NCI-H146 treated with DMSO at 0.1 percent for 48 hours (cell line): ENCODE data around the gene ANXA5.
"Not testable (repeated sequence)": the region's sequence is repeated elsewhere in the genome, so short reads cannot be mapped to it uniquely, and the experiment has no call there.

Experiments used
- DNase-seq: peaks from one replicate; lab custom pipeline; 2025; ENCODE audit not compliant: unreplicated experiment; lab: John Stamatoyannopoulos, UW

The ANXA5 gene

GRCh38 chr4:121679267-121679666 is 17.5 kb downstream of the ANXA5 start:
- no peak for DNase-seq

DNA sequence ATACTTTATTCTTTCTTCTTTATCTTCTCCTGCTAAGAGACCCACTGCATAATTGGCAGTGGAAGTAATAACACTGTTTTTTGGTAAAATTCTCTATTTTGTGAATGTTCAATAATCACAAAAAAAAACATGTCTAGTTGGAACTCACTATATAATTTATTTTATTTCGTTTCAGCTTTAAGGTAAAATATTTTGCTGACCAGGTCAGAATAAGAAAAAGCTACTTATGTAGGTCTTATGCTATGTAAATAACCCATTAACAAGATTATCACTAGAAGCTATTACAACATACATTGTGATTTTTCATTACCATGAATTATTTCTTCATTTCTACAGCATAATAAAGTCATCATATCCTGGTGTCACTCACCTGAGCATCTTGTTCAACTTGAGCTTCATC is 19.3 kb downstream of the ANXA5 start:
- no peak for DNase-seq

GRCh38 chr4:121676345-121677075 is 20.3 kb downstream of the ANXA5 start:
- DNase-seq: no peak

DNA sequence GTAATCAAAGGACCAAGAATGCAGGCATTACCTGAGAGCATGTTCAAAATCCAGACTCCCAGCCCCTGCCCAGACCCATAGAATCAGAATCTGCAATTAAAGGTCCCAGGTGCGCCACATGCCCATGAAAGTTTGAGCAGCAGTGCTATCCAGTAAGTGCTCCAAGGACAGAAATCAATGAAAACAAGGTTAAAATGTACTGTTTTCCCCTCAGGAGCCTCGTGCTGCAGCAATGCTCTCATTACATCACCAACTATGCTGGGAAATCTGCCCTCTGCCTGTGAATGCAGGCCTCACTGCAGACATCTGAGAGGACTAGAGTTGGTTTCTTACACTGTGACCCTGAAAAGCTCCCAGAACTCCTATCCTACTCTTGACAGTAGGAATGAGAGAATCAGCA is 21.1 kb downstream of the ANXA5 start:
- no peak for DNase-seq

DNA sequence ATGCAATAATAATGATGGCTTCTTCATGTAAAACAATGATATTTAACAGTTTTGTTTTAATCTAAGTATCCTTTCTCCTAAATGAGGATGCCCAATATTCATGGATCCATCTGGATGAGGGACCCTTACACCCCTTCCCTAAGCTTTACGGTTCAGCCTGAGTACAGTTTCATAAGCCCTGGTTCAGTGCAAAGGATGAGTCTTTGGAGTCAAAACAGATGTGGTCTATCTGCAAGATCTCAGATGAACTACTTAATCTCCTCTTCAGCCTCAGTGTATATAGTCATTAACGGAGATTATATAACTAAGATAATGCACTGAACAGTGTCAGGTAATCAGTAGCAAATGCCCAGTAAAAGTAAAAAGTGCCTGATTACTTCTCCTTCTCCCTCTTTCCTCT is 22.1 kb downstream of the ANXA5 start:
- no peak for DNase-seq

DNA sequence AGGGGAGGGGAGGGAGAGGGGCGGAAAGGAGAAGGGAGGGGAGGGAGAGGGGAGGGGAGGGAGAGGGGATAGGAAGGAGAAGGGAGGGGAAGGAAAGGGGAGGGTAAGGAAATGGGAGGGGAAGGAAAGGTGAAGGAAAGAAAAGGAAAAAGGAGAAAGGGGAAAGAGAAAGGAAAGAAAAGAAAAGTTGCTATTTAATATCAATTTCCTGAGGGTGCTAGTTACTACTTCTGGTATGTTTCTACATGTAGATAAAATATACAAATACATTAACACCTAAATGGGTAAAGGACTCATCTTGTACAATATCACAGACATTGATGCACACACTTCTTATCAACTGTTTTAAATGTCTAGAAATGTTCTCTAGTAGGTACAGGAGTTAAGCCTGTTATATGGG is 22.6 kb downstream of the ANXA5 start:
- DNase-seq: no peak

GRCh38 chr4:121669163-121669550 is 27.6 kb downstream of the ANXA5 start:
- DNase-seq: no peak

DNA sequence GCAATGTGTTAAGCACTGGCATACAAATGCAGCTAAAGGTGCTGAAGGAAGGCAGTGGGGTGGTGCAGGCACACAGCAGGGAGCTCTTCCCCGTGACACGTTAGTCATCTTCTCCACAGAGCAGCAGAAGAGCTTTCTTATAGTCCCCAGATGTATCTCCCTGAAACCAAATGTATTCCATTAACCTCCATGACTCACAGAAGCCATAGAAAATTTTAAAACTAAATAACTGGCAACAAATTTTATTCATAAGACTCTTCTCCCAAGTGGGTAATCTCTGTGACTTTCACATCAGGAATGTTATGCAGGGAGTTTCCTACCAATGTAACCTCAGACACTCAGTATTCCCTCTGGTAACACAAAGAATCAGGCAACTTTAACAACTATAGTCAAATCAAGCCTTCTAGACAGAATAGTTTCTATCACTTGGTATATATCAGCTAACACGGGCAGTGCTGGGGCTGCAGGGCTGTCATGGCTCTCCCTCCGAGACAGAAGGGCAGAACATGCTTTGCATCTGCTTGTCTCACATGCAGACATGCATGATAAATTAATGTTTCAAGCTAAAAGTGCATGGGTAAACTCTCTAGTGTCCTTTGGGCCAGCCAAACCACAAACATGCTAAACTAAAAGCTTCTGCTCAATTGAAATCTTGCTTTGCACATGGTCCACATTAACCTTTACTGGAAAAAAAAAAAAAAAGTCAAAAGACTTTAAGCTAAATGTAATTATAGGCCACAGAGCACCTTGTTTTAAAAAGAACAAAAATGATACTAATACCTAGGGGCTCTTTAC is 28.2 kb downstream of the ANXA5 start:
- DNase-seq: no peak

GRCh38 chr4:121666091-121666679 is 30.6 kb downstream of the ANXA5 start:
- DNase-seq: no peak

- DNase-seq: no peak
Observed at GRCh38 chr4:121665371-121665770, 31.4 kb downstream of the ANXA5 start.

GRCh38 chr4:121662225-121662624 is 34.6 kb downstream of the ANXA5 start:
- DNase-seq: no peak

GRCh38 chr4:121660175-121660933 is 36.4 kb downstream of the ANXA5 start:
- DNase-seq: not testable (repeated sequence)

DNA sequence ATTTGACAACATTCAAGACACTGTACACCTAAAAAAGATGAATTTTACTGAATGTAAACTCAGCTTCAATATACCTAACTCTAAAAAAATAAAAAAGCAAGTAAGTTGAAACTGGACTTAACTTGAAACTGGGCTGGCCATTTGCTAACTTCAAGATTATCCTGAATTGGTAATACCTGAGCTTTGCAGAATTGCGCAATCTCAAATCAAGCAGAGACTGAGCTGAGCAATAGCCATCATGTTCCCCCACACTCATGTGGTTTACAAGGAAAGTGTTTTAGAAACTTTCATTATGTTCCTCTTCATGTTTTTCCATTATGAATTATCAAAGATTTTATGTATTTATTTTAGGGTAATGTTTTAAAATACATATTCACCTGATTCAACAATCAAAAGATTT is 38.7 kb downstream of the ANXA5 start:
- DNase-seq: no peak

DNA sequence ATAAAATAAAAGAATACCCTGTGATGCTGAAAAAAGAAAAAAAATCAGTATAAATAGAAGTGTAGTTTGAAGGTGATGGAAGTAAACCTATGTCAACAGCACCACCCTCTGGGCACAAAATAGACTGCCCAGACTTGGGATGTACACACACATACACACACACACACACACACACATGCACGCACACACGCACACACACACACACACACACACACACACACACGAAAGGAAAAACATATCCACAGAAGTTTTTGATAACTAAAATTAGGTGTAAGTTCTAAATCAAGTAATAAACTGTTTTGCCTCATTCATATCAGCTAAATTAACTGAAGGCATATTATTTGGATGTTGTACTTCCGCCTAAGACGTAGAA is 40.5 kb downstream of the ANXA5 start:
- DNase-seq: peak; percentile 16

DNA sequence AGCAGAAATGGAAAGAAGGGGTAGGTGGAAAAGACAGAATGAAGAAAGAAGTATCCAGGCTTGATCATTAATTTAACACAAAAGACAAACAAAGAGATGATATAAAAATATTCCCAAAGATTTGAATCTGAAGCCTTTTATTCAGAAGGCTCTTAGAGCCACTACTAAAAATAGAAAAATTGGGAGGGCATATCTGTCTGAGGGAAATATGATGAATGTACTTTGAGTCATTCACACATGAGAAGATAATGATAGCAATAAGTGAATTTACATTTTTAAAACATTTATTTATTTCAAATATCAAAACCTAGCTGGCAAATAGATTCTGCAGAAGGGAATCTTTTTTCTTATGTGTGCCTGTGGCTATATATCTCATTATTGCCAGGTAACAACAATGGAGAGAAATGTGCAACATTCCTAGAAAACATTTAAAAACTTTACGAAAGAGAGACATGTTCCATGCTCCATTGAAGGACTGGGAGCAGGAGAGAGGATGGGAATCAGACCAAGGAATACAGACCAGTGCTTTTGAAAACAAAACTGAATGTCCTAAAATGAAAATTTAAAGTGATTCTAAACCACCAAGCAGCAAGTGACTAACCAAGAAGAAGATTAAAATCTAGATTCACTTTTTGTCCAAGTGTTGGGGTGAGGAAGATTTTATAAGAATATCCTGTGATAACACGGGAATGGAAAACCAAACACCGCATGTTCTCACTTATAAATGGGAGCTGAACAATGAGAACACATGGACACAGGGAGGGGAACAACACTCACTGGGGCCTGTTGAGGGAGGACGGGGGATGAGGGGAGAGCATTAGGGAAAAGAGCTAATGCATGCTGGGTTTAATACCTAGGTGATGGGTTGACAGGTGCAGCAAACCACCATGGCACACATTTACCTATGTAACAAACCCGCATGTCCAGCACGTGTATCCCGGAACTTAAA is 41.2 kb downstream of the ANXA5 start:
- DNase-seq: no peak

- DNase-seq: no peak
Observed at GRCh38 chr4:121654738-121655137, 42.0 kb downstream of the ANXA5 start.

- no peak for DNase-seq
Observed at GRCh38 chr4:121653986-121654385, 42.8 kb downstream of the ANXA5 start.

DNA sequence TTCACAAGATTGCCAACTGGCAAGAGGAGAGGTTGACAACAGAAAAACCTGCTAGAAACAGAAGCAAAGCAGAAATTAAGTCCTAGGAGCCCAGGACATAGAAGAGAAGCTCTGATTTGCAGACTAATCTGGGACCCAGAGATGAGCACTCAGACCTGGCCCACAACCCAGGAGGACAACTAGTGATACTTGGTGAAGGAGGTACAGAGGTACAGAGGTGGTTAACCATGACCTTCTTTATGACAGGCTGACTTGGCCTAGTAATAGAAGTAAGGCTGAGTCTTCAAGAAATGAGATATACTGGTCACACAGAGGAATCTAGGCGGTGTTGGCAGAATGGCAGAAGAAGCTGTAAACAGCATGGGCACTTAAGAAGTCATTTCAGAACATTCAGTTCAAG is 43.6 kb downstream of the ANXA5 start:
- no peak for DNase-seq

GRCh38 chr4:121651597-121651996 is 45.2 kb downstream of the ANXA5 start:
- no peak for DNase-seq

GRCh38 chr4:121650741-121651140 is 46.0 kb downstream of the ANXA5 start:
- DNase-seq: no peak
